NT2/D1 (cell line): ENCODE measurements around the gene PDGFD.

Experiments used
- DNase-seq: peaks from one replicate; pipeline ENCODE4 v3.0.0-alpha.2; 2011; ENCODE audit warnings: low read depth, low spot score
- H3K27me3 ChIP-seq: 2 replicates; pipeline ENCODE4 v1.6.0; 2011; ENCODE audit warnings: mild to moderate bottlenecking; ENCODE audit not compliant: insufficient read length, insufficient read depth
- H3K36me3 ChIP-seq: 2 replicates; pipeline ENCODE4 v1.6.1; 2011; ENCODE audit warnings: mild to moderate bottlenecking, low read length, mixed read lengths; ENCODE audit not compliant: insufficient read depth, insufficient read length
- H3K4me1 ChIP-seq: 2 replicates; pipeline ENCODE4 v1.5.1; 2011; ENCODE audit not compliant: insufficient read depth, insufficient read length
- H3K4me3 ChIP-seq: 2 replicates; pipeline ENCODE4 v1.5.1; 2011; ENCODE audit warnings: low read depth; ENCODE audit not compliant: insufficient read length
- H3K9ac ChIP-seq: 2 replicates; pipeline ENCODE4 v1.6.0; 2011; ENCODE audit warnings: low read depth; ENCODE audit not compliant: insufficient read length
- H3K9me3 ChIP-seq: 2 replicates; pipeline ENCODE4 v1.5.1; 2011; ENCODE audit warnings: mild to moderate bottlenecking, low read length; ENCODE audit not compliant: insufficient read depth
- SUZ12 ChIP-seq: IDR thresholded peaks from 2 replicates; pipeline ENCODE4 v1.6.1; 2011; ENCODE audit not compliant: insufficient read length, insufficient read depth; ENCODE audit errors: extremely low read depth
- YY1 ChIP-seq: IDR thresholded peaks from 2 replicates; pipeline ENCODE4 v1.6.1; 2011; ENCODE audit not compliant: insufficient read length, insufficient read depth
- ZNF274 ChIP-seq: IDR thresholded peaks from 2 replicates; pipeline ENCODE4 v1.6.1; 2011; ENCODE audit warnings: mild to moderate bottlenecking, low read depth, low read length

The PDGFD gene

DNA sequence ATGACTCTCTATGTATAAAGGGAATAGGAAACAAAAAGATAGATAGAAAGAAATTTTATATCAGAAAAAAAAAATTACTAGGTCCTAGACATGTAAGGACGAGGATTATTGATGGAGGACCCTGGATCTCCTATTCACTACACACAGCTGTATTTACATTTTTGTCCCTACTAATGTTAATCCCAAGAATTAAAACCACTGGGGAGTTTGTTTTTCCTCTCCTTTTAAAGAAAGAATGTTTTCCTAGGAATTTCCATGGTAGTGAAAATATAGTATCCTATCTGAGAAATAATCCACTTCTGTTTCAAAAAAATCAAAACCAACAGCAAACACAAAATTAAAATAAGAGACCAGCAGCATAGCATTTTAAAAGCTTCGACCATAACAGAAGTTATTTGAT lies 41.1 kb downstream of the PDGFD start:
- Histone ChIP-seq H3K9me3 (no peaks in the 10 kb centered on the region), H3K27me3 (no peaks in the 10 kb centered on the region), H3K36me3 (no peaks in the 10 kb centered on the region), H3K4me1 (no peaks in the 10 kb centered on the region), H3K9ac (no peak overlapping the region), H3K4me3 (no peak overlapping the region)
- no peak for DNase-seq
- TF ChIP-seq SUZ12 (no peak), ZNF274 (no peak), YY1 (no peak)

DNA sequence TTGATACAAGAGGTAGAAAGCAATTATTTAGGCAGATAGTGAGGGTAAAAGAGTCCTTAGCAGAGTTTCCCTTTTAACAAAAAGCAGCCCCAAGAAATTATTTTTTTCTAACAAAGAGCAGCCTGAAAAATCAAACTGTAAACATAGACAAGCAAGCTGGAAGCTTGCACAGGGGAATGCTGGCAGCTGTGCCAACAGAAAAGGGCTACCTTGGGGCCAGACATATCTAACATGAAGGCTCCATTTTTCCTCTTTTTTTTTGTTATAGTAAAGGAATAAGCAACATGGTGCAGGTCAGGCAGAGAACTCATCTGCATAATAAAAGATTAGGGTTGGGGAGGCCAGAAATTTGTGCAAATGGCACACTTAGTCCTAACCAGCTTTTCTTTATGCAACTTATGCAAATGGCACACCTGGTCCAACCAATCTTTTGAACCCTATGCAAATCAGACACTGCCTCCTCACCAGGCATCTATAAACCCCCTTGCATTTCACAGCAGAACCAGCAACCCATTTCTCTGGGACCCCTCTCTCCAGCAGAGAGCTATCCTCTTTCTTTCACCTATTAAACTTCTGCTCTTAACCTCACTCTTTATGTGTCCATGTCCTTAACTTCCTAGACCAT lies 41.8 kb downstream of the PDGFD start:
- Histone ChIP-seq H3K4me1 (no peaks in the 10 kb centered on the region), H3K27me3 (no peaks in the 10 kb centered on the region), H3K9ac (no peak overlapping the region), H3K36me3 (no peaks in the 10 kb centered on the region), H3K4me3 (no peak overlapping the region), H3K9me3 (no peaks in the 10 kb centered on the region)
- TF ChIP-seq ZNF274 (no peak), SUZ12 (no peak), YY1 (no peak)
- DNase-seq: no peak

DNA sequence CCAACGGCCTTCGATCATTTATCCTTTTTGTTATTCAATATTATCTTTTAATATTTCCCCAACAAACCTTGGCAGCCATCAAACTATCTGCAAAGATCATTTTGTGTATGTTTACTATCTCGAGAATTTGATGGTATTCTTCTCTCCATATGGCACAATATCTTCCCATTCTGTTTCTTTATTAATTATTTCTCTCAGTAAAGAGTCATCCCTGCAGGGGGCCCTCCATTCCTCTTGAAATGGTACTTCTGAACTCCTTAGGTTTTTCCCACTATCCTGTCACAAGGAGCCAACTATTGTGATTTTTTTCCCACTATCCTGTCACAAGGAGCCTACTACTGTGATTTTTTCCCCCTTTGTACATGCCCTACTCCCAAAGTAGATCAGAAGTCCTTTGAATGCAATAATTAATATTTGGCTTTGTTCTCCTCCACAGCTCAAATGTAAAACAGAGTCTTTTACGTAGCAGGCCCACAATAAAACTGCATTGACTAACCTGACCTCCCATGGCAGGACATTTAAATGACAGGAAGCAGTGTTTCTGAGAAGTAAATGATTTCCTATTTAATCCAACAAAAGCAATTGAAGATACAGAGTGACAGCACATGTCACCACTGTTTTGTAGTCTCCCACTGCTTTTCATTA lies 43.3 kb downstream of the PDGFD start:
- Histone ChIP-seq H3K36me3 (no peaks in the 10 kb centered on the region), H3K9ac (no peak overlapping the region), H3K27me3 (no peaks in the 10 kb centered on the region), H3K4me3 (no peak overlapping the region), H3K4me1 (no peaks in the 10 kb centered on the region), H3K9me3 (no peaks in the 10 kb centered on the region)
- no peak for TF ChIP-seq ZNF274
- no peak for TF ChIP-seq SUZ12
- no peak for TF ChIP-seq YY1
- no peak for DNase-seq

DNA sequence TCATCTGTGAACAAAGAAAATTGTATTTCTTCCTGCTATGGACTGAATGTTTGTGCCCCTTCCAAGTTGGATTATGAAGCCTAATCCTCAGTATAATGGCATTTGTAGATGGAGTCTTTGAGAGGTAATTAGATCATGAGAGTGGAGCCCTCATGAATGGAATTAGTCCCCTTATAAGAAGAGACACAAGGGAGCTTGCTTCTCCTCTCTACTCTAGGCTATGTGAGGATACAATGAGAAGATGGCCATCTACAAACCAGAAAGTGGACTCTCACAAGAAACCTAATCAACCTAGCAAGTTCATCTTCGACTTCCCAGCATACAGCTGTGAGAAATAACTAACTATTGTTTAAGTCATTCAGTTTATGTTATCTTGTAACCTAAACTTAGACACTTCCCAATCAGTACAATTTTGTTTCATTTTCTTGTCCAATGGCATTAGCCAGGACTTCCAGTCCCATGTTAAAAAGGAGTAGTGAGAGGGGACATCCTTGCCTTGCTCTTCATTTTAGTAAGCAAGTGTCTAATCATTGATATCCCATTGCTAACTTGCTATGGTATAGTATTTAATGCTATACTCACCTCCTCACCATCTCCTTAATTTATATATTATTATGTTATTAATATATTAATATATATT lies 45.7 kb downstream of the PDGFD start:
- Histone ChIP-seq H3K4me3 (no peak overlapping the region), H3K27me3 (no peaks in the 10 kb centered on the region), H3K4me1 (no peaks in the 10 kb centered on the region), H3K36me3 (no peaks in the 10 kb centered on the region), H3K9me3 (no peaks in the 10 kb centered on the region), H3K9ac (no peak overlapping the region)
- no peak for DNase-seq
- TF ChIP-seq ZNF274 (no peak), YY1 (no peak), SUZ12 (no peak)

DNA sequence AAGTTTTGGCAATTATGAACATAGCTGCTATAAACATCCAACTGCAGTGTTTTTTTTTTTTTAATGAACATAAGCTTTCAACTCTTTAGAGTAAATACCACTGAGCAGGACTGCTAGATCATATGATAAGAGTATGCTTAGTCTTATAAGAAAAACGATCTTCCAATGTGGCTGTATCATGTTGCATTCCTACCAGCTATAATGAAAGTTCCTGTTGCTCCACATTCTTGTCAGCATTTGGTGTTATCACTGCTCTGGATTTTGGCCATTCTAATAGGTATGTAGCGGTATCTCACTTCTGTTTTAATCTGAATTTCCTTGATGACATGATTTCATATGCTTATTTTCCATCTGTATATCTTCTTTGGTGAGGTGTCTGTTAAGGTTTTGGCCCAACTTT lies 50.4 kb downstream of the PDGFD start:
- no peaks in the 10 kb centered on the region for H3K27me3 ChIP-seq
- H3K9me3 ChIP-seq: no peaks in the 10 kb centered on the region
- no peak for DNase-seq
- no peak overlapping the region for H3K9ac ChIP-seq
- H3K4me1 ChIP-seq: no peaks in the 10 kb centered on the region
- no peak for TF ChIP-seq YY1
- no peak for TF ChIP-seq ZNF274
- no peak for TF ChIP-seq SUZ12
- no peaks in the 10 kb centered on the region for H3K36me3 ChIP-seq
- H3K4me3 ChIP-seq: no peak overlapping the region

DNA sequence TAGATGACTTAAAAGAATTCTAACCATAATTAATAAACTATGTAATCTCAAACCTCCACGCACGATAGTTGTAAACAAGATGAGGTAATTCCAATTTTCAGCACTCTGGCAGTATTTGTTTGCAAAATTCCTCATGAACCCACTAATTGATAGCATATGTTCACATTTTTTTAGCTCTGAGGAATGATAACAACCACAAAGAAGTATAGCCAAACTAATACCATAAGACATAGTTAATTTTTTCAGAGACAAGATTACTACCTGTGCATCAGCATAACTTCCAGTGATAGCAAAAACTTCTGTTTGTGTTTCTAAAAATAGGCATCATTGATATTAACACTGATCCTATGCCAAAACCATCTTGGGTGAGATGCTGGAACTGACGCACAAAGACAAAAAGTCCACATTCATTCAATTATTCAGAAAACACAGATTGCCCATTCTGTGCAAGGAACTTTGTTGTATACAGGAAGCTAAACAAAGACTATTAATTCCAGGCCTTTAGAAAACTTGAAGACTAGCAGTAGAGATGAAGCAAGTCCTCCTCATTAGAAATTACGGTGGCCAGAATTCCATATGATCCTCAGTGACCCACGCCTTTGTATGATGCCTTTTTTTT lies 57.7 kb downstream of the PDGFD start:
- Histone ChIP-seq H3K9me3 (no peaks in the 10 kb centered on the region), H3K36me3 (no peaks in the 10 kb centered on the region), H3K9ac (no peak overlapping the region), H3K4me3 (no peak overlapping the region), H3K4me1 (no peaks in the 10 kb centered on the region), H3K27me3 (no peaks in the 10 kb centered on the region)
- no peak for DNase-seq
- TF ChIP-seq ZNF274: no peak
- no peak for TF ChIP-seq YY1
- TF ChIP-seq SUZ12: no peak

DNA sequence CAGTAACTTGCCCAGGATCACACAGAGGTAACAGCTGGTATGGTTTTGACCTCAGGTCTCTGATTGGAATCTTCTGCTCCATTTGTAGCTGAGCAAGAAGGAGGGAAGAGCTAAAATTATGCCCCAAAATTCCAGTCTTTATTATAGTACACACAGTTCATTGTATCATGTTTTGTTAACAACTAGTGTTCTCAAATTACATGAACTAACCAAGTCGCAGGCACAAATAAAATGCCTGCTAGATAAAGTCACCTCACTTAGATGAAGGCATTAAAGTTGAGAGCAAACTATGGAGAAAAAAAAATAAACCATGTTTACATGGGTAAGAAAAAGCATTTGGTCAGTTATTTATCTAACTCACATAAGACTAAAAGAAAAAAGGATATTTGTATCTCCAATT lies 58.8 kb downstream of the PDGFD start:
- H3K9me3 ChIP-seq: no peaks in the 10 kb centered on the region
- TF ChIP-seq YY1 (no peak), SUZ12 (no peak), ZNF274 (no peak)
- no peaks in the 10 kb centered on the region for H3K27me3 ChIP-seq
- H3K4me1 ChIP-seq: no peaks in the 10 kb centered on the region
- H3K9ac ChIP-seq: no peak overlapping the region
- no peak for DNase-seq
- no peak overlapping the region for H3K4me3 ChIP-seq
- no peaks in the 10 kb centered on the region for H3K36me3 ChIP-seq
